ENCODE results near the gene SLC4A7. TPM values are rescaled to one million over a fixed set of nuclear protein-coding genes. Genes with fewer than 3 reads are reported as not detected.

Gene SLC4A7
- total and polyA plus RNA-seq, 2 donors (not counting 1 experiment from before 2014, with no cell fraction given): 23.8 to 214 TPM

- TF ChIP-seq CTCF (conservative IDR thresholded peaks at IDR 0.05 in 1 of 2, IDR thresholded peaks at IDR 0.05 in 1 of 2; ENCODE audit: low read depth in 1 of 2, low read length in 2 of 2) (no peak), EZH2 (IDR thresholded peaks at IDR 0.05; ENCODE audit: low read length, missing control alignments) (no peak)
- no peak overlapping the region for H3K27ac ChIP-seq (ENCODE audit: insufficient read depth, low read length)
- no peak overlapping the region for H3K4me2 ChIP-seq (ENCODE audit: extremely low read depth, insufficient read depth, low read length)
- H3K4me1 ChIP-seq (ENCODE audit: control insufficient read depth, extremely low read depth, insufficient read depth, low read length): no peaks in the 10 kb centered on the region
- H3K9me3 ChIP-seq (ENCODE audit: control insufficient read depth, insufficient read depth, low read depth, low read length): no peaks in the 10 kb centered on the region
- H3K9ac ChIP-seq (ENCODE audit: insufficient read depth, low read length): no peak overlapping the region
- no peak for DNase-seq (ENCODE audit: low read depth in 2 of 2)
- no peaks in the 10 kb centered on the region for H3K79me2 ChIP-seq (ENCODE audit: control insufficient read depth, insufficient read depth, low read length)
- H2AFZ ChIP-seq (ENCODE audit: low read length): no peak overlapping the region
- H4K20me1 ChIP-seq (ENCODE audit: control insufficient read depth, extremely low read depth, insufficient read depth, low read length): no peaks in the 10 kb centered on the region
- H3K4me3 ChIP-seq (replicated peaks in 1 of 4; ENCODE audit: control extremely low read depth in 1 of 4, insufficient read depth in 1 of 4, low read depth in 3 of 4, low read length in 4 of 4): no peak overlapping the region
- no peaks in the 10 kb centered on the region for H3K36me3 ChIP-seq (ENCODE audit: control insufficient read depth, insufficient read depth, low read length)
- no peaks in the 10 kb centered on the region for H3K27me3 ChIP-seq (ENCODE audit: control insufficient read depth, insufficient read depth, low read length)
Measured at GRCh38 chr3:27376109-27376772, 107.9 kb downstream of the SLC4A7 start.

- H3K4me2 ChIP-seq (ENCODE audit: extremely low read depth, insufficient read depth, low read length): peak within 1 kb of the TSS; percentile 92
- no peaks in the 10 kb centered on the region for H3K79me2 ChIP-seq (ENCODE audit: control insufficient read depth, insufficient read depth, low read length)
- H3K9ac ChIP-seq (ENCODE audit: insufficient read depth, low read length): peak within 1 kb of the TSS; percentile 54
- no peak for TF ChIP-seq CTCF (conservative IDR thresholded peaks at IDR 0.05 in 1 of 2, IDR thresholded peaks at IDR 0.05 in 1 of 2; ENCODE audit: low read depth in 1 of 2, low read length in 2 of 2)
- TF ChIP-seq EZH2 (IDR thresholded peaks at IDR 0.05; ENCODE audit: low read length, missing control alignments): no peak
- no peaks in the 10 kb centered on the region for H3K4me1 ChIP-seq (ENCODE audit: control insufficient read depth, extremely low read depth, insufficient read depth, low read length)
- H3K9me3 ChIP-seq (ENCODE audit: control insufficient read depth, insufficient read depth, low read depth, low read length): no peaks in the 10 kb centered on the region
- H2AFZ ChIP-seq (ENCODE audit: low read length): peak within 1 kb of the TSS; percentile 23
- H3K27me3 ChIP-seq (ENCODE audit: control insufficient read depth, insufficient read depth, low read length): no peaks in the 10 kb centered on the region
- H3K27ac ChIP-seq (ENCODE audit: insufficient read depth, low read length): no peak within 1 kb of the TSS
- H4K20me1 ChIP-seq (ENCODE audit: control insufficient read depth, extremely low read depth, insufficient read depth, low read length): no peaks in the 10 kb centered on the region
- no peaks in the 10 kb centered on the region for H3K36me3 ChIP-seq (ENCODE audit: control insufficient read depth, insufficient read depth, low read length)
- H3K4me3 ChIP-seq (replicated peaks in 1 of 4; ENCODE audit: control extremely low read depth in 1 of 4, insufficient read depth in 1 of 4, low read depth in 3 of 4, low read length in 4 of 4): peak within 1 kb of the TSS; percentile 52 to 75 (median 62)
- DNase-seq (ENCODE audit: low read depth in 2 of 2): peak; percentile 87 to 90
Measured at GRCh38 chr3:27368831-27369607, 115.2 kb downstream of the SLC4A7 start, which contains the start of gene NEK10. TSS of gene NEK10 (minus strand) at chr3:27369383. CDS start at chr3:27352882, 16,501 bp downstream.

DNA sequence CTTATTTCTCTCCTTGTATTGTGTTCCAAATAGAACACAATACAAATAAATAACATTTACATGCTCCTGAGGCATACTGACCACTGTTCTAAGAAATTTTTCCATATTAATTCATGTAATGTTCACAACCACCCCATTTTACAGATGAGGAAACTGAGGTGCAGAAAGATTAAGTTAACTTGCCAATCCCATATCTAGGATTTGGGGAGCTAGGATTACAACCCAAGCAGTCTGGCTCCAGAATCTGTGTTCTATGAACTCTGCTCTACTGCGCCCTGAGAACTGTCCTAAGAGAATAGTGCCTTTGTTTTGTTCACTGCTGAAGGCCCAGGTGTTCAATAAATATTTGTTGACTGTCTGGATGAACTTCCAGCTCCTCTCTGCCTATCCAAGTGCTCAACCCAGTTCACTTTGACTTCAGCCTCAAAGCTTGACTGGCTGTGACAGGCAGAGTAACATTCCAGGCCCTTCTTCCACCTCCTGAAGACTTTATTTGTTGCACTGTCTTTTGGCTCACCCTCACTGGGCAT is 118.1 kb downstream of the SLC4A7 start:
- no peaks in the 10 kb centered on the region for H3K27me3 ChIP-seq (ENCODE audit: control insufficient read depth, insufficient read depth, low read length)
- H3K4me2 ChIP-seq (ENCODE audit: extremely low read depth, insufficient read depth, low read length): no peak overlapping the region
- H3K27ac ChIP-seq (ENCODE audit: insufficient read depth, low read length): no peak overlapping the region
- H3K9ac ChIP-seq (ENCODE audit: insufficient read depth, low read length): no peak overlapping the region
- no peak overlapping the region for H2AFZ ChIP-seq (ENCODE audit: low read length)
- H3K4me3 ChIP-seq (replicated peaks in 1 of 4; ENCODE audit: control extremely low read depth in 1 of 4, insufficient read depth in 1 of 4, low read depth in 3 of 4, low read length in 4 of 4): no peak overlapping the region
- H3K4me1 ChIP-seq (ENCODE audit: control insufficient read depth, extremely low read depth, insufficient read depth, low read length): no peaks in the 10 kb centered on the region
- no peaks in the 10 kb centered on the region for H3K9me3 ChIP-seq (ENCODE audit: control insufficient read depth, insufficient read depth, low read depth, low read length)
- DNase-seq (ENCODE audit: low read depth in 2 of 2): no peak
- H4K20me1 ChIP-seq (ENCODE audit: control insufficient read depth, extremely low read depth, insufficient read depth, low read length): no peaks in the 10 kb centered on the region
- no peaks in the 10 kb centered on the region for H3K36me3 ChIP-seq (ENCODE audit: control insufficient read depth, insufficient read depth, low read length)
- no peaks in the 10 kb centered on the region for H3K79me2 ChIP-seq (ENCODE audit: control insufficient read depth, insufficient read depth, low read length)
- TF ChIP-seq EZH2 (IDR thresholded peaks at IDR 0.05; ENCODE audit: low read length, missing control alignments) (no peak), CTCF (conservative IDR thresholded peaks at IDR 0.05 in 1 of 2, IDR thresholded peaks at IDR 0.05 in 1 of 2; ENCODE audit: low read depth in 1 of 2, low read length in 2 of 2) (no peak)
